A673 (cell line): ENCODE measurements around the gene SLIT3.

ENCODE experiments used
- CTCF ChIP-seq: fragments of 300-800, 200-600 bp; sonication (generic); conservative IDR thresholded peaks from 2 replicates; pipeline ENCODE4 v1.5.1; 2017; ENCODE audit warnings: low read depth, mild to moderate bottlenecking, antibody characterized with exemption, low read length, moderate library complexity, mixed read lengths
- EZH2 ChIP-seq: fragments of 200-600 bp; sonication (generic); IDR thresholded peaks from 2 replicates; pipeline ENCODE4 v1.6.1; 2017; ENCODE audit warnings: borderline replicate concordance, low read depth, mild to moderate bottlenecking, mixed read lengths, antibody characterized with exemption, low read length; ENCODE audit not compliant: poor library complexity, severe bottlenecking

- TF ChIP-seq CTCF: no peak
- TF ChIP-seq EZH2: no peak
These were observed 502.6 kb downstream of the SLIT3 start for GRCh38 chr5:168798065-168799023.
